NCI-H460 (cell line): ENCODE measurements around the gene TAF11L5. TPM values are rescaled to one million over a fixed set of nuclear protein-coding genes. Genes with fewer than 3 reads are reported as not detected.
"Not testable (repeated sequence)": the region's sequence is repeated elsewhere in the genome, so short reads cannot be mapped to it uniquely, and the experiment has no call there.

Experiments
- DNase-seq: peaks from one replicate; pipeline ENCODE4 v3.0.0-alpha.2; 2016; ENCODE audit warnings: low read depth; ENCODE audit errors: extremely low read depth
- polyA plus RNA-seq: library from polyadenylated mRNA; depleted of rRNA; stranded (reverse); fragments of >200 nt; gene quantifications from 2 replicates; pipeline ENCODE4 v1.2.3, GENCODE V29; 2014; cell fraction: nucleus; rRNA removed
- total RNA-seq: library from RNA; depleted of rRNA; stranded (reverse); fragments of >200 nt; shearing (Covaris generic); gene quantifications from 2 replicates; pipeline ENCODE4 v1.2.3, GENCODE V29; 2014; rRNA removed

The TAF11L5 gene
- total RNA-seq: not detected in 2 replicates
- polyA plus RNA-seq: not detected in 2 replicates

DNA sequence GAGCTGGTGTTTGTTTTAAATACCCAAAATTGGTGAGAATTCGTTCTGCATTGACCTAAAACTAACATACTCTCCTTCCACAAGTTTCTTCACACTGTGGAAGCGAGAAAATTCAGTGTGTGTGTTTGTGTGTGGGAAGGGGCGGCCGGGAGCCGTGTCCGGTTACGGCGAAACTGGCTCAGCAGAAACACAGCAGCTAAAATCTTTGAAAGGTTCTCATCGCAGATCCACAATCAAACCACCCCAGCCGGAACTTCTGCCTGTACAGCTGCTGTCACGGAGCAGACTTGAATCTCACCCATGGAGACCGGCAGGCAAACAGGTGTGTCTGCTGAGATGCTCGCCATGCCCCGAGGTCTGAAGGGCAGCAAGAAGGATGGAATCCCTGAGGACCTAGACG lies at the start of gene TAF11L5:
TAF11L5 (plus strand) TSS at position 301 of the 400 bp plus-strand sequence.
- not testable (repeated sequence) for DNase-seq

DNA sequence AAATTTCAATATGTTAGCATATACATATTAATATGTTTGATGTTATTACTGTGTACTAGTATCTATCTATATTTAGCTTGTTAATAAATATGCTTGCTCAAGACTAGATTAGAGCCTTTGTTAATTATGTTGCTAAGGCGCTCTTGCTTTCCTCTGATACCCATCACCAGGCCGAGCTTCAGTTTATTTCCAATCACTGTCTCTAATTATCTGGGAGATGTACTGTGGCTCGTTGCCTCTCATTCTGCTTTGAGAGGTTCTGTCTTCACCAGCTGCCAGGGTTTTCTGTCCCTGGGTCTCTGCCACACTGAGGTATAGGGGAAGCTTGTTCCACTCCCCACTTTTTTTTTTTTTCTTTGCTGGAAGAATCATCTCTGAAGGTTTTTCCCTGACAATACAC lies 48.0 kb upstream of the TAF11L5 start:
- no peak for DNase-seq

- no peak for DNase-seq
Measured at GRCh38 chr5:17477573-17478265, 47.3 kb upstream of the TAF11L5 start.

DNA sequence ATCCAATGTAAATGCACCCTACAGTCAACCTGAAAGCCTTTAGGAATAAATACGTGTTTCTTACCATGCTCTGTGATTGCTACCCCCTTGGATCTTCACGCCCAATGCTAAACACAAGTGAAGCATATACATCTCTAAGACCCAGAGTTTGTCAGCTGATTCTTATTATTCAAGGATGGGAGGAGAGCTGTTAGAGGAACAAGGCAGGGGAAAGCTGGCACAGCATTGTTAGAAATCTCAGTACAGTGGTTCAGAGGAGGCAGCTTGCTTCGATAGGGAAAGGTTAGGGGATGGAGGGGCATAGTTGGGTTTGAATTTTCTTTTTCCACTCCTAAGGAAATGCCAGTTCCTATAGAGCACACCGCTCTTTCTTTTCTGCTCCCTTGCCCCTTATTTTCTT lies 43.7 kb upstream of the TAF11L5 start:
- no peak for DNase-seq

GRCh38 chr5:17482790-17483189 lies 42.2 kb upstream of the TAF11L5 start:
- DNase-seq: no peak

DNA sequence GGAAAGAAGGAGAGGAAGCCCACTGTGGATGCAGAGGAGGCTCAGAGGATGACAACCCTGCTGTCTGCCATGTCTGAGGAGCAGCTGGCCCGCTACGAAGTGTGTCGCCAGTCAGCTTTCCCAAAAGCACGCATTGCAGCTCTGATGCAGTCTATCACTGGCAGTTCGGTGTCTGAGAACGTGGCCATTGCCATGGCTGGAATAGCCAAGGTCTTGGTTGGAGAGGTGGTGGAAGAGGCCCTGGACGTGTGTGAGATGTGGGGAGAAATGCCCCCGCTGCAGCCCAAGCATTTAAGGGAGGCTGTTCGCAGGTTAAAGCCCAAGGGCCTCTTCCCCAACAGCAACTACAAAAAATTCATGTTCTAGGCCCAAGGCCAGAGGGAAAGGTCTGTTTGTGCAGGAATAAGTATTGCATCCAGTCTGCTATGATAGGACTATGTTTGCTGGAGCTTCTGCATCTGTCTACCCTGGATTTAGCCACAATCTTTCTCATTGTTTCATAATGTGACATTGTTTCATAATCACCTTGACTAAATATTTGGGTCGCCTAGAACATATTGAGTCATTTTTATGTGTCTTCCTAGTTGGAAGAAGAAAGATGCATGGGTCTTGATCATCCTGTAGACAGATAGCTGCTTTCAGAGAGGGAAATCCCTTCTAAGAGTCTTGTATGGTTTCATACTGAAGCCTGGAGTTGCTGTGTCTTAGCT lies 38.4 kb upstream of the TAF11L5 start:
- not testable (repeated sequence) for DNase-seq

GRCh38 chr5:17487174-17487512 lies 37.9 kb upstream of the TAF11L5 start:
- DNase-seq: no peak

- DNase-seq: not testable (repeated sequence)
Measured at GRCh38 chr5:17491257-17491656, 33.8 kb upstream of the TAF11L5 start.

- DNase-seq: no peak
Measured at GRCh38 chr5:17492770-17493169, 32.3 kb upstream of the TAF11L5 start.

- DNase-seq: no peak
Measured at GRCh38 chr5:17497446-17497845, 27.6 kb upstream of the TAF11L5 start.

GRCh38 chr5:17497931-17498330 lies 27.1 kb upstream of the TAF11L5 start, which contains the start of gene TAF11L2:
Gene TAF11L2 (plus strand): TSS chr5:17498231.
- not testable (repeated sequence) for DNase-seq

GRCh38 chr5:17511775-17512325 lies 13.2 kb upstream of the TAF11L5 start:
- DNase-seq: no peak

DNA sequence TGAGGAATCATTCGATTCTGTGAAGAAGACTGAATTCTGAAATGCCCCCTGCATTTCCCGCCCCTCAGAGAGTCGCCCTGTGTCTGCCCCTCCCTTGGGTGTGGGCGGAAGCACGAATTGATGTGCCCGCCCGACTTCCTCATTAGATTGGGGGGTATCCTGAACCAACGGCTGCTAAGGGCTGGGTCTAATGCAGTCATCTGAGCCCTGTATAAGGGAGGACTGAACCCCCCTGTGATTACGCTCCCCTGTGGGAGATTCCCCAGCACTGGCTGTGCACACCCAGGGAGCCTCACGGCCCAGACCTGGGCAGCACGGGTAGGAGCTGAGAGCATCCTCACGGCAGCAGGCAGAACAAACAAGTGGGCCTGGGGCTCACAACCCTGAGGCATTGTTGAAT lies 7.5 kb upstream of the TAF11L5 start:
- not testable (repeated sequence) for DNase-seq

- DNase-seq: not testable (repeated sequence)
Measured at GRCh38 chr5:17518067-17518466, 7.0 kb upstream of the TAF11L5 start, which contains the start of gene TAF11L3. Gene TAF11L3 (plus strand): TSS chr5:17518367.

DNA sequence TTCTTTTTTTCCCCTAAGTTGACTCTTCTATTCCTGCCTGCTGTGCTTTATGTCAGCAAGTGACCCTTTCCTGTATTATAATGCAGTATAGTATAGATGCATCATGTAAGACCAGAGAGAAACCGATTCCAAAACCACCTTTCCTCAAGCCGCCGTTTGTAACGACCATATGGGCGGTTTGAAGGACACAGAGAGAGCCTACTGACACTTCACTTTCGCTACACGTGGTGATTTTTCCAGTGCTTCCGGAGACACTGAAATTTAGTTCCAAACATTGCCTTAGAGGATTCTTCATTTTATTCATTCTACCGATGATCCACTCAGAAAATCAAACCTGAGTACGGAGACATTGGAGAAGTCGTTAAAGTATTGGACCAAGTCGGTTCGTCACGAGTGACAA lies 5.5 kb upstream of the TAF11L5 start:
- not testable (repeated sequence) for DNase-seq

- DNase-seq: not testable (repeated sequence)
Measured at GRCh38 chr5:17521501-17521900, 3.5 kb upstream of the TAF11L5 start, which contains the start of gene TAF11L4. Gene TAF11L4 (plus strand): TSS chr5:17521801.

DNA sequence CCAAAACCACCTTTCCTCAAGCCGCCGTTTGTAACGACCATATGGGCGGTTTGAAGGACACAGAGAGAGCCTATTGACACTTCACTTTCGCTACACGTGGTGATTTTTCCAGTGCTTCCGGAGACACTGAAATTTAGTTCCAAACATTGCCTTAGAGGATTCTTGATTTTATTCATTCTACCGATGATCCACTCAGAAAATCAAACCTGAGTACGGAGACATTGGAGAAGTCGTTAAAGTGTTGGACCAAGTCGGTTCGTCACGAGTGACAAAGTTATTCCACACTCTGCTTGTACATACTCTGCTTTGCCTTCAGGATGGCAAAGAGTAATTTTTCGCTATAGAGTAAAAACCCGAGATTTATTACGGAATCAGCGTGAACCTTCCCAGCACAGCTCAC lies 1.5 kb downstream of the TAF11L5 start:
- not testable (repeated sequence) for DNase-seq

DNA sequence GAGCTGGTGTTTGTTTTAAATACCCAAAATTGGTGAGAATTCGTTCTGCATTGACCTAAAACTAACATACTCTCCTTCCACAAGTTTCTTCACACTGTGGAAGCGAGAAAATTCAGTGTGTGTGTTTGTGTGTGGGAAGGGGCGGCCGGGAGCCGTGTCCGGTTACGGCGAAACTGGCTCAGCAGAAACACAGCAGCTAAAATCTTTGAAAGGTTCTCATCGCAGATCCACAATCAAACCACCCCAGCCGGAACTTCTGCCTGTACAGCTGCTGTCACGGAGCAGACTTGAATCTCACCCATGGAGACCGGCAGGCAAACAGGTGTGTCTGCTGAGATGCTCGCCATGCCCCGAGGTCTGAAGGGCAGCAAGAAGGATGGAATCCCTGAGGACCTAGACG lies 3.3 kb downstream of the TAF11L5 start, which contains the start of gene TAF11L6:
TAF11L6 (plus strand) TSS at position 301 of the 400 bp plus-strand sequence.
- not testable (repeated sequence) for DNase-seq
